Central memory CD8-positive, alpha-beta T cell (primary cell): Measurements from ENCODE around the gene ATP9B.
"Not testable (repeated sequence)": the region's sequence is repeated elsewhere in the genome, so short reads cannot be mapped to it uniquely, and the experiment has no call there.

Experiments used
- ATAC-seq: fragments of 150-1000 bp; cut with Tn5 transposase; replicated peaks from 2 replicates; pipeline ENCODE4 v1.10.0; 2022; ENCODE audit warnings: mild to moderate bottlenecking, moderate FRiP score, moderate number of reproducible peaks; ENCODE audit not compliant: poor library complexity, severe bottlenecking; ENCODE audit errors: extremely low read depth
- DNase-seq, 2 donors: peaks; one replicate each; pipeline ENCODE4 v3.0.0; 2021; ENCODE audit warnings: low spot score in 2 of 2
- H3K27ac Mint-ChIP-seq: one replicate; pipeline ENCODE4 v1.8.0; 2022; ENCODE audit warnings: low read depth, mild to moderate bottlenecking, moderate library complexity, mixed read lengths
- H3K27me3 Mint-ChIP-seq: one replicate; pipeline ENCODE4 v1.8.0; 2022; ENCODE audit warnings: mixed read lengths
- H3K36me3 Mint-ChIP-seq: one replicate; pipeline ENCODE4 v1.8.0; 2022; ENCODE audit warnings: mild to moderate bottlenecking, moderate library complexity, mixed read lengths; ENCODE audit not compliant: insufficient read depth
- H3K4me1 Mint-ChIP-seq: one replicate; pipeline ENCODE4 v1.8.0; 2022; ENCODE audit warnings: mixed read lengths
- H3K4me3 Mint-ChIP-seq: one replicate; pipeline ENCODE4 v1.8.0; 2022; ENCODE audit warnings: mild to moderate bottlenecking, moderate library complexity, mixed read lengths
- H3K9me3 Mint-ChIP-seq: one replicate; pipeline ENCODE4 v1.8.0; 2022; ENCODE audit warnings: mixed read lengths

Gene ATP9B

GRCh38 chr18:79077181-79077580, 8.0 kb downstream of the ATP9B start:
- ATAC-seq (no peak), DNase-seq (no peak)
- Mint-ChIP-seq H3K27me3 (no peaks in the 10 kb centered on the region), H3K36me3 (peaks cover 6% of the 10 kb centered on the region), H3K9me3 (no peaks in the 10 kb centered on the region), H3K4me3 (no peak overlapping the region), H3K27ac (peak overlapping the region; percentile 10), H3K4me1 (peaks cover 84% of the 10 kb centered on the region)

- not testable (repeated sequence) for H3K27me3 Mint-ChIP-seq, ATAC-seq, H3K4me3 Mint-ChIP-seq, H3K9me3 Mint-ChIP-seq, DNase-seq, H3K27ac Mint-ChIP-seq
- H3K36me3 Mint-ChIP-seq = peaks cover 12% of the 10 kb centered on the region
- peaks cover 82% of the 10 kb centered on the region for H3K4me1 Mint-ChIP-seq
These were observed 9.6 kb downstream of the ATP9B start for GRCh38 chr18:79078791-79079190.

- DNase-seq (no peak), ATAC-seq (no peak)
- Mint-ChIP-seq H3K9me3 (no peaks in the 10 kb centered on the region), H3K27me3 (no peaks in the 10 kb centered on the region), H3K36me3 (peaks cover 9% of the 10 kb centered on the region), H3K27ac (no peak overlapping the region), H3K4me1 (peaks cover 51% of the 10 kb centered on the region), H3K4me3 (no peak overlapping the region)
These were observed 23.7 kb downstream of the ATP9B start for GRCh38 chr18:79092874-79093273.

GRCh38 chr18:79093986-79094385, 24.8 kb downstream of the ATP9B start:
- Mint-ChIP-seq H3K9me3 (no peaks in the 10 kb centered on the region), H3K27me3 (no peaks in the 10 kb centered on the region), H3K4me1 (peaks cover 50% of the 10 kb centered on the region), H3K27ac (no peak overlapping the region), H3K36me3 (peaks cover 13% of the 10 kb centered on the region), H3K4me3 (no peak overlapping the region)
- no peak for DNase-seq
- no peak for ATAC-seq

GRCh38 chr18:79095216-79095615, 26.0 kb downstream of the ATP9B start:
- no peaks in the 10 kb centered on the region for H3K9me3 Mint-ChIP-seq
- peaks cover 15% of the 10 kb centered on the region for H3K36me3 Mint-ChIP-seq
- no peaks in the 10 kb centered on the region for H3K27me3 Mint-ChIP-seq
- no peak overlapping the region for H3K4me3 Mint-ChIP-seq
- DNase-seq = no peak
- H3K27ac Mint-ChIP-seq = no peak overlapping the region
- peaks cover 45% of the 10 kb centered on the region for H3K4me1 Mint-ChIP-seq
- ATAC-seq = no peak

- H3K36me3 Mint-ChIP-seq = peaks cover 29% of the 10 kb centered on the region
- H3K27me3 Mint-ChIP-seq = no peaks in the 10 kb centered on the region
- H3K4me1 Mint-ChIP-seq = peaks cover 36% of the 10 kb centered on the region
- H3K4me3 Mint-ChIP-seq = no peak overlapping the region
- no peaks in the 10 kb centered on the region for H3K9me3 Mint-ChIP-seq
- DNase-seq (no peak), ATAC-seq (no peak)
- peak overlapping the region; percentile 22 for H3K27ac Mint-ChIP-seq
These were observed 31.8 kb downstream of the ATP9B start for GRCh38 chr18:79100944-79101343.

GRCh38 chr18:79102886-79103285, 33.7 kb downstream of the ATP9B start:
- Mint-ChIP-seq H3K4me3 (no peak overlapping the region), H3K36me3 (peaks cover 25% of the 10 kb centered on the region), H3K27ac (no peak overlapping the region), H3K4me1 (peaks cover 41% of the 10 kb centered on the region), H3K9me3 (no peaks in the 10 kb centered on the region), H3K27me3 (no peaks in the 10 kb centered on the region)
- DNase-seq (no peak), ATAC-seq (no peak)

GRCh38 chr18:79104137-79104536, 34.9 kb downstream of the ATP9B start:
- Mint-ChIP-seq H3K27ac (no peak overlapping the region), H3K4me1 (peaks cover 44% of the 10 kb centered on the region), H3K27me3 (no peaks in the 10 kb centered on the region), H3K4me3 (no peak overlapping the region), H3K36me3 (peaks cover 21% of the 10 kb centered on the region), H3K9me3 (no peaks in the 10 kb centered on the region)
- ATAC-seq (no peak), DNase-seq (no peak)

- Mint-ChIP-seq H3K27ac (no peak overlapping the region), H3K27me3 (no peaks in the 10 kb centered on the region), H3K4me3 (no peak overlapping the region), H3K4me1 (peaks cover 44% of the 10 kb centered on the region), H3K9me3 (no peaks in the 10 kb centered on the region), H3K36me3 (peaks cover 19% of the 10 kb centered on the region)
- ATAC-seq (no peak), DNase-seq (no peak)
These were observed 36.3 kb downstream of the ATP9B start for GRCh38 chr18:79105455-79105854.

- no peak overlapping the region for H3K27ac Mint-ChIP-seq
- H3K9me3 Mint-ChIP-seq = no peaks in the 10 kb centered on the region
- ATAC-seq (no peak), DNase-seq (no peak)
- peaks cover 41% of the 10 kb centered on the region for H3K4me1 Mint-ChIP-seq
- no peak overlapping the region for H3K4me3 Mint-ChIP-seq
- peaks cover 17% of the 10 kb centered on the region for H3K36me3 Mint-ChIP-seq
- H3K27me3 Mint-ChIP-seq = no peaks in the 10 kb centered on the region
These were observed 36.9 kb downstream of the ATP9B start for GRCh38 chr18:79106084-79106483.

- Mint-ChIP-seq H3K4me3 (no peak overlapping the region), H3K27me3 (no peaks in the 10 kb centered on the region), H3K4me1 (peaks cover 33% of the 10 kb centered on the region), H3K36me3 (peaks cover 12% of the 10 kb centered on the region), H3K27ac (no peak overlapping the region), H3K9me3 (no peaks in the 10 kb centered on the region)
- DNase-seq = no peak
- ATAC-seq = no peak
These were observed 38.7 kb downstream of the ATP9B start for GRCh38 chr18:79107886-79108285.

GRCh38 chr18:79108549-79109215, 39.5 kb downstream of the ATP9B start:
- DNase-seq (no peak), ATAC-seq (no peak)
- Mint-ChIP-seq H3K27ac (no peak overlapping the region), H3K36me3 (peaks cover 14% of the 10 kb centered on the region), H3K9me3 (no peaks in the 10 kb centered on the region), H3K4me1 (peaks cover 25% of the 10 kb centered on the region), H3K4me3 (no peak overlapping the region), H3K27me3 (no peaks in the 10 kb centered on the region)

GRCh38 chr18:79111483-79111882, 42.3 kb downstream of the ATP9B start:
- DNase-seq = no peak
- Mint-ChIP-seq H3K9me3 (no peaks in the 10 kb centered on the region), H3K27ac (no peak overlapping the region), H3K36me3 (peaks cover 15% of the 10 kb centered on the region), H3K4me3 (no peak overlapping the region), H3K4me1 (peaks cover 8% of the 10 kb centered on the region), H3K27me3 (no peaks in the 10 kb centered on the region)
- no peak for ATAC-seq
